Measurements from ENCODE around the gene RBX1. TPM values are rescaled to one million over a fixed set of nuclear protein-coding genes. Genes with fewer than 3 reads are reported as not detected.

RBX1 gene
- total and polyA plus RNA-seq, 2 of the 8 experiments (the other 6 are each of a cell fraction or from before 2014, with no cell fraction given) = 76.5 to 119 TPM

DNA sequence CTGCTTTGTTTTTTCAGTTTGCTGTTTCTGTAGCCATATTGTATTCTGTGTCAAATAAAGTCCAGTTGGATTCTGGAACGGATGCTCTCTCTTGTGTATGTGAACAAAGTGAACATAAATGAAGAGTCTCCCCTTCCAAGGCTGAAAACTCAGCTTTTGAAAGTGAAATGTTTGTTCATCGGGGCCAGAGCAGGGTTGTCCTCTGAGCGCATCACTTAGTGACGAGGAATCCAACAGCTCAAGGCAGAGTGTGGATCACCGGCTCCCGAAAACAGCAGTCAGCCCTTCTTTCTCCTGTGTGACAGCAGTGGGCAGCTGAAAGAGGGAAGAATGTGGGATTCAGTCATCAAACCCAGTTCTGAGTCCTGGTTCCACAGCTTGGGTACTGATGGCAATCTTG lies 21.4 kb downstream of the RBX1 start:
- no peak overlapping the region for H2BK12ac ChIP-seq (ENCODE audit: low read depth, low read length)
- H3K4me2 ChIP-seq (ENCODE audit: insufficient read depth in 1 of 2, low read depth in 2 of 2, low read length in 2 of 2) = no peak overlapping the region
- H2BK15ac ChIP-seq (ENCODE audit: low read length) = no peak overlapping the region
- FAIRE-seq (no peak), DNase-seq (ENCODE audit: low read depth in 1 of 2, low spot score in 2 of 2) (no peak)
- H2BK120ac ChIP-seq (replicated peaks; ENCODE audit: low read depth, low read length) = no peak overlapping the region
- peaks cover 2 to 40% (median 16%) of the 10 kb centered on the region in 4 experiments; a peak in 7 of 8 replicates for H3K36me3 ChIP-seq (ENCODE audit: control insufficient read depth in 2 of 4, insufficient read depth in 4 of 4, low read length in 3 of 4)
- H3K4me3 ChIP-seq (ENCODE audit: extremely low read depth in 1 of 4, insufficient read depth in 2 of 4, low read depth in 3 of 4, low read length in 4 of 4) = no peak overlapping the region
- no peaks in the 10 kb centered on the region for H4K20me1 ChIP-seq (replicated peaks in 1 of 2; ENCODE audit: control insufficient read depth in 1 of 2, insufficient read depth in 2 of 2, low read length in 2 of 2)
- CTCF ChIA-PET (ENCODE audit: partially characterized antibody) = interaction anchor here (0.6 to 1.0 kb wide), 3 partner anchors 12 to 97 kb away, joined by 3 to 7 read pairs (median 4); no protein-coding TSS in a partner anchor
- H2BK20ac ChIP-seq (ENCODE audit: low read length) = no peak overlapping the region
- H3K18ac ChIP-seq (ENCODE audit: extremely low read depth, low read length) = no peak overlapping the region
- H3K14ac ChIP-seq (ENCODE audit: insufficient read length) = no peak overlapping the region
- H2AFZ ChIP-seq (ENCODE audit: low read length) = no peak overlapping the region
- H3K27ac ChIP-seq (ENCODE audit: low read depth, low read length) = no peak overlapping the region
- H2AK5ac ChIP-seq (ENCODE audit: low read depth, low read length) = no peak overlapping the region
- no peaks in the 10 kb centered on the region for H3K79me2 ChIP-seq (ENCODE audit: control insufficient read depth in 1 of 2, insufficient read depth in 2 of 2, low read length in 2 of 2)
- H3K79me1 ChIP-seq (ENCODE audit: low read depth, low read length) = 0 out of 2 replicates have a peak, but pooled peaks cover 2% of the 10 kb centered on the region
- no peak overlapping the region for H4K8ac ChIP-seq (ENCODE audit: extremely low read depth, insufficient read depth, low read length)
- H3K56ac ChIP-seq (replicated peaks; ENCODE audit: insufficient read length, low read depth, low read length) = no peak overlapping the region
- no peaks in the 10 kb centered on the region for H3K9me3 ChIP-seq (ENCODE audit: insufficient read depth in 2 of 2, low read depth in 1 of 2, low read length in 1 of 2)
- no peak overlapping the region for H4K91ac ChIP-seq (replicated peaks; ENCODE audit: insufficient read length, low read length)
- no peak overlapping the region for H2BK5ac ChIP-seq (ENCODE audit: low read depth, low read length)
- no peaks in the 10 kb centered on the region for H3K4me1 ChIP-seq (replicated peaks in 1 of 4; ENCODE audit: control insufficient read depth in 3 of 4, insufficient read depth in 4 of 4, low read length in 3 of 4)
- H3K23ac ChIP-seq (ENCODE audit: insufficient read length) = no peak overlapping the region
- no peaks in the 10 kb centered on the region for H3K27me3 ChIP-seq (replicated peaks in 1 of 4; ENCODE audit: control insufficient read depth in 3 of 4, extremely low read depth in 1 of 4, insufficient read depth in 3 of 4, low read length in 3 of 4)
- POLR2A ChIA-PET (ENCODE audit: partially characterized antibody) = interaction anchor here (1.3 to 3.0 kb wide), 9 partner anchors 9 to 265 kb away, joined by 3 to 12 read pairs (median 7); partner anchors contain the start of gene RBX1
- 99% methylated on average over 6 of the region's 6 CpGs; no CpG with 5 or more reads in 1 of the 2 experiments for WGBS, 2 experiments (ENCODE audit: extremely low coverage in 1 of 2, insufficient coverage in 1 of 2, insufficient read length in 1 of 2, insufficient replicate concordance in 2 of 2, low coverage in 1 of 2, low lambda C conversion rate in 2 of 2, missing lambda C conversion rate in 1 of 2)
- no peaks in the 10 kb centered on the region for H3K23me2 ChIP-seq (ENCODE audit: low read depth, low read length)
- H3K4ac ChIP-seq (replicated peaks; ENCODE audit: insufficient read length, low read depth, low read length) = no peak overlapping the region
- H4K5ac ChIP-seq (ENCODE audit: insufficient read length, low read depth, low read length) = no peak overlapping the region
- no peak overlapping the region for H3K9ac ChIP-seq (replicated peaks in 1 of 4; ENCODE audit: extremely low read depth in 1 of 4, low read depth in 3 of 4, low read length in 3 of 4)
- TF ChIP-seq KDM4A (IDR thresholded peaks at IDR 0.05; ENCODE audit: low read depth, low read length, severe bottlenecking) = no peak
- TF ChIP-seq BRCA1 (IDR thresholded peaks at IDR 0.05; ENCODE audit: low read depth, low read length) = no peak
- no peak for TF ChIP-seq JUND (IDR thresholded peaks at IDR 0.05; ENCODE audit: low read length)
- no peak for TF ChIP-seq HDAC2 (IDR thresholded peaks at IDR 0.05; ENCODE audit: borderline replicate concordance in 1 of 2, low read depth in 2 of 2, low read length in 2 of 2)
- TF ChIP-seq CBX5 (IDR thresholded peaks at IDR 0.05; ENCODE audit: low read depth, low read length) = no peak
- no peak for TF ChIP-seq BACH1 (IDR thresholded peaks at IDR 0.05; ENCODE audit: low read length)
- no peak for TF ChIP-seq RFX5 (IDR thresholded peaks at IDR 0.05; ENCODE audit: borderline replicate concordance, low read depth, low read length)
- no peak for TF ChIP-seq MAFK (IDR thresholded peaks at IDR 0.05; ENCODE audit: low read depth, low read length)
- no peak for TF ChIP-seq YY1 (IDR thresholded peaks at IDR 0.05; ENCODE audit: low read depth, low read length)
